ENCODE measurements around the gene TMEM30A. TPM values are rescaled to one million over a fixed set of nuclear protein-coding genes. Genes with fewer than 3 reads are reported as not detected.

TMEM30A gene
- total RNA-seq, 2 experiments from 2014 or later, result 18.2 to 32.1 TPM

- no peak overlapping the region for H3K4me3 ChIP-seq (ENCODE audit: low read depth, low read length, poor library complexity, severe bottlenecking)
- H3K4me1 ChIP-seq (ENCODE audit: insufficient read depth, low read length, poor library complexity, severe bottlenecking), result no peaks in the 10 kb centered on the region
- 0 out of 2 replicates have a peak, but pooled peaks cover 14% of the 10 kb centered on the region for H4K20me1 ChIP-seq (ENCODE audit: insufficient read depth, low read length)
- CTCF ChIA-PET (ENCODE audit: unreplicated experiment), result no interaction called here
- peaks cover 46% of the 10 kb centered on the region for H3K79me2 ChIP-seq (ENCODE audit: insufficient read depth, low read depth, low read length)
- no peak overlapping the region for H3K4me2 ChIP-seq (ENCODE audit: low read length)
- peaks cover 51% of the 10 kb centered on the region for H3K36me3 ChIP-seq (ENCODE audit: insufficient read depth, low read length)
- TF ChIP-seq EZH2phosphoT487 (IDR thresholded peaks at IDR 0.05; ENCODE audit: borderline replicate concordance, low read depth, low read length), result no peak
- TF ChIP-seq CTCF (conservative IDR thresholded peaks at IDR 0.05; ENCODE audit: low read length), result peak; percentile 97
- no peak overlapping the region for H3K27ac ChIP-seq (ENCODE audit: low read depth, low read length, poor library complexity, severe bottlenecking)
- intact Hi-C loops (cut with micrococcal nuclease; ENCODE audit: unreplicated experiment), result loop anchor here (2.0 kb wide), 1 partner anchor 260 kb away; no protein-coding TSS in a partner anchor
- DNase-seq (ENCODE audit: low spot score), result peak; percentile 63
- H2AFZ ChIP-seq (ENCODE audit: low read length), result no peak overlapping the region
- H3K9me3 ChIP-seq (ENCODE audit: low read length), result peaks cover 3% of the 10 kb centered on the region; the same call in 1 of the 2 replicates
- BruUV-seq (replicated peaks), result no TSS peak
- POLR2A ChIA-PET, result interaction anchor here (0.5 to 1.2 kb wide), 8 partner anchors 12 to 446 kb away, joined by 3 to 6 read pairs (median 3); partner anchors contain the start of gene COX7A2
- no peaks in the 10 kb centered on the region for H3K9me2 ChIP-seq (ENCODE audit: insufficient read depth, low read length)
These were observed 17.8 kb downstream of the TMEM30A start for GRCh38 chr6:75266716-75267291.

GRCh38 chr6:75263401-75263750, 21.2 kb downstream of the TMEM30A start:
- H3K79me2 ChIP-seq (ENCODE audit: insufficient read depth, low read depth, low read length), result peaks cover 26% of the 10 kb centered on the region; the same call in 1 of the 2 replicates

More at GRCh38 chr6:75263401-75263750, 21.2 kb downstream of the TMEM30A start:
- POLR2A ChIA-PET, result interaction anchor here (1.2 kb wide), 2 partner anchors 9 to 11 kb away, joined by 6 to 9 read pairs; no protein-coding TSS in a partner anchor
- no peak overlapping the region for H2AFZ ChIP-seq (ENCODE audit: low read length)
- TF ChIP-seq EZH2phosphoT487 (IDR thresholded peaks at IDR 0.05; ENCODE audit: borderline replicate concordance, low read depth, low read length) (no peak), CTCF (conservative IDR thresholded peaks at IDR 0.05; ENCODE audit: low read length) (no peak)
- intact Hi-C loops (cut with micrococcal nuclease; ENCODE audit: unreplicated experiment), result no loop called here
- H3K9me2 ChIP-seq (ENCODE audit: insufficient read depth, low read length), result no peaks in the 10 kb centered on the region
- CTCF ChIA-PET (ENCODE audit: unreplicated experiment), result no interaction called here
- DNase-seq (ENCODE audit: low spot score), result no peak
- no peak overlapping the region for H3K27ac ChIP-seq (ENCODE audit: low read depth, low read length, poor library complexity, severe bottlenecking)
- H3K9me3 ChIP-seq (ENCODE audit: low read length), result no peaks in the 10 kb centered on the region
- H3K4me3 ChIP-seq (ENCODE audit: low read depth, low read length, poor library complexity, severe bottlenecking), result no peak overlapping the region
- no peaks in the 10 kb centered on the region for H3K4me1 ChIP-seq (ENCODE audit: insufficient read depth, low read length, poor library complexity, severe bottlenecking)
- H3K36me3 ChIP-seq (ENCODE audit: insufficient read depth, low read length), result peaks cover 67% of the 10 kb centered on the region
- BruUV-seq (replicated peaks), result no TSS peak
- H3K4me2 ChIP-seq (ENCODE audit: low read length), result no peak overlapping the region
- 0 out of 2 replicates have a peak, but pooled peaks cover 14% of the 10 kb centered on the region for H4K20me1 ChIP-seq (ENCODE audit: insufficient read depth, low read length)

Data from OCI-LY7 (cell line).